Measurements from ENCODE around the gene CYP2W1. TPM values are rescaled to one million over a fixed set of nuclear protein-coding genes. Genes with fewer than 3 reads are reported as not detected.

The CYP2W1 gene
- polyA plus RNA-seq, 1 donor: 598 TPM

DNA sequence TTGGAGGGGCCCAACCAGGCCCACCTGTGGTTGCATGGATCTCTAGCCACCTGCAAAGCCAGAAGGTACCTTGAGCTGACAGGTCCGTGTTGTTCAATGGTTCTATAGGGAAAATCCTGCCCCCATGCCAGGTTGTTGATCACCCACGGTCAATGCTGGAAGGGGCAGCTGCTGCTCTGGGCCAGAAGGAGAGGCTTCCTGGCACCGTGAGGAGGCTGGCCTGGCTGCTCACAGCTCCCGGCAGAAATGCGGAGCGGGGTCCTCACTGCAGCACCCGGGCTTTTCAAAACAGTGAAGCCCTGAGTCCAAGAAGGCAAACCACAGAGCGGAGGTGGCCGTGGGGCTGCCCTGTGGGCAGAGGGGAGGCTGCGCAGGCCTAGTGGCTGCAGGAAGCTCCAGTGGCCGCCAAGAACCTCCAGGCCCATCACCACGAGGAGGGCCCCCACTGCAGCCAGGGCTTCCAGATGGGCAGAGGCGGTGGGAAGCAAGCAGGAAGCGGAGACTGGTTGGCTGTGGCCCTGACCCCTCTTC lies 36.3 kb downstream of the CYP2W1 start:
- Histone ChIP-seq H3K4me3 (ENCODE audit: low read length) (no peak overlapping the region), H3K9me3 (ENCODE audit: control insufficient read depth, low read depth, low read length) (peaks cover 44% of the 10 kb centered on the region), H3K27me3 (ENCODE audit: control insufficient read depth, insufficient read depth, low read length) (no peaks in the 10 kb centered on the region), H3K4me1 (ENCODE audit: control insufficient read depth, insufficient read depth, low read length) (peaks cover 14% of the 10 kb centered on the region), H3K27ac (ENCODE audit: low read length) (no peak overlapping the region), H3K36me3 (ENCODE audit: control insufficient read depth, insufficient read depth, low read length) (peaks cover 23% of the 10 kb centered on the region)
- DNase-seq: no peak
- WGBS (ENCODE audit: insufficient coverage, low lambda C conversion rate): no CpG with 5 or more reads among the region's 14 CpGs

DNA sequence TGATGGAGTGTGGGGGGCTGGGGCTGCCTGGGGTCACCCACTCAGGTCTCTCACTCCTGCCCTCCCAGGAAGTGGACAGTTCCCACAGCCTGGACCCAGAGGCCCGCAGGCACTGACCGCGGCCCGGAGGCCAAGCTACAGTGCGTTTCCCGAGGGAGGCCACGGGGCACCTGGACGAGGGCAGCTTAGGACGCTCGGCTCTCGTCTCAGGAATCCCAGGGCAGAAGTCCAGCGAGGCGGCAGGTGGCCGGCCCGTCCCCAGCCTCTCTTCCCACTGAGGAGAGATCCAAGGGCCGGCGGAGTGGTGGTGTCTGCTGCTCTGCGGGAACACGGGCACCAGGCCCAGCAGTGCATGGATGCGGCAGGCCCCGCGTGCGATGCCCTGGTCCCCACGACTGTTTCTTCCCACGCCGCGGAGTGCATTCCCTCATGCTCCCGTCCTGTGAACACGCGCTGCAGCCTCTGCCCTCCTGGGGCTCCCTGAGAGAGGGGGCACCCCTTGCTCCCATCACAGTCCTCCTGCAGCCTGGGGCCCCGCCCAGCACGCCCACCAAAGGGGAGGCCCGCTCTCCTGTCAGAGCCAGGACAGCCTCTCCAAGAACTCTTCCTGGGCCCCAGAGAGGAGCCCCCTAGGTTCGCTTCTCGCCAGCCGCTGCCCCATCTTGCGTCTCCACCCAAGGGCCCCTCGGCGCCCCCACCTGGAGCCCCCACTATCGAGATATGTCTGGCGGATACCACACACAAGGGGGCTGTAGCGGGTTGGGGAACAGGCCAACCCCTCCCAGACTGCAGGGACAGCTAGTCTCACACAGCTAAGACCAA lies 37.0 kb downstream of the CYP2W1 start:
- no peaks in the 10 kb centered on the region for H3K27me3 ChIP-seq (ENCODE audit: control insufficient read depth, insufficient read depth, low read length)
- no peak overlapping the region for H3K27ac ChIP-seq (ENCODE audit: low read length)
- H3K4me3 ChIP-seq (ENCODE audit: low read length): no peak overlapping the region
- peaks cover 11% of the 10 kb centered on the region for H3K4me1 ChIP-seq (ENCODE audit: control insufficient read depth, insufficient read depth, low read length)
- peaks cover 27% of the 10 kb centered on the region for H3K36me3 ChIP-seq (ENCODE audit: control insufficient read depth, insufficient read depth, low read length)
- WGBS (ENCODE audit: insufficient coverage, low lambda C conversion rate): no CpG with 5 or more reads among the region's 42 CpGs
- H3K9me3 ChIP-seq (ENCODE audit: control insufficient read depth, low read depth, low read length): peaks cover 40% of the 10 kb centered on the region
- no peak for DNase-seq

DNA sequence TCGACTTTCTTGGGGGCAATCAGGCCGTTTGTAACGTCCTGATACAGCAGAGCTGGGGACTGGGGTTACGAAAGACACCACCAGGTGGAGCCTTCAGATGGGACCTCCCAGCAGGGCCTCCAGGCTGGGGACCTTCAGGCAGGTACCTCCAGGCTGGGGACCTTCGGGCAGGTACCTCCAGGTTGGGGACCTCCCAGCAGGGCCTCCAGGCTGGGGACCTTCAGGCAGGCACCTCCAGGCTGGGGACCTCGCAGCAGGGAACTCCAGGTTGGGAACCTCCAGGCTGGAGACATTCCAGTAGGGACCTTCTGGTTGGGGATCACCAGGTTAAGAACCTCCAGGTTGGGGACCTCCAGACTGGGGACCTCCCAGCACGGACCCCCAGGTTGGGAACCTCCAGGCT lies 37.9 kb downstream of the CYP2W1 start:
- H3K9me3 ChIP-seq (ENCODE audit: control insufficient read depth, low read depth, low read length): peaks cover 40% of the 10 kb centered on the region
- WGBS (ENCODE audit: insufficient coverage, low lambda C conversion rate): no CpG with 5 or more reads among the region's 7 CpGs
- no peak overlapping the region for H3K4me3 ChIP-seq (ENCODE audit: low read length)
- H3K27ac ChIP-seq (ENCODE audit: low read length): no peak overlapping the region
- peaks cover 35% of the 10 kb centered on the region for H3K36me3 ChIP-seq (ENCODE audit: control insufficient read depth, insufficient read depth, low read length)
- H3K4me1 ChIP-seq (ENCODE audit: control insufficient read depth, insufficient read depth, low read length): peaks cover 3% of the 10 kb centered on the region
- DNase-seq: no peak
- H3K27me3 ChIP-seq (ENCODE audit: control insufficient read depth, insufficient read depth, low read length): no peaks in the 10 kb centered on the region

DNA sequence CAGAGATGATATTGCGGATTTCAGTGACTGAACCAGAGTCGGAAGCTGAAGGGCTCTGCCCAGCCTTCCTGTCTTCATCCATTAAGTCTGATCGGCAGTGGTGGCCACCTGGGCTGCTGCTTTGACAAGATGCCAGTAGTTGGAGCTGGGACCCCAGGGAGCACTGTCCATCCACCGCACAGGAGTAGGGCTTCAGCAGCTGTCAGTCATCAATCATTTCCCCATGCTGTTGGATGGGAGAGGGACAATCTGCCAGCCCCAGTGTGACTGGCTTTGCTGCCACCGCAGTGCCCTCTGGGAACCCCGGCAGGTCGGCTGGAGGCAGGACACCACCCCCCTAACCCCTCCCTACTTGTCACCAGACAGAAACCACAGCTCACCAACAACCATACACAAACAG lies 38.4 kb downstream of the CYP2W1 start:
- DNase-seq: no peak
- H3K27ac ChIP-seq (ENCODE audit: low read length): no peak overlapping the region
- H3K36me3 ChIP-seq (ENCODE audit: control insufficient read depth, insufficient read depth, low read length): peaks cover 40% of the 10 kb centered on the region
- H3K27me3 ChIP-seq (ENCODE audit: control insufficient read depth, insufficient read depth, low read length): no peaks in the 10 kb centered on the region
- WGBS (ENCODE audit: insufficient coverage, low lambda C conversion rate): no CpG with 5 or more reads among the region's 7 CpGs
- no peak overlapping the region for H3K4me3 ChIP-seq (ENCODE audit: low read length)
- peaks cover 41% of the 10 kb centered on the region for H3K9me3 ChIP-seq (ENCODE audit: control insufficient read depth, low read depth, low read length)
- H3K4me1 ChIP-seq (ENCODE audit: control insufficient read depth, insufficient read depth, low read length): no peaks in the 10 kb centered on the region

DNA sequence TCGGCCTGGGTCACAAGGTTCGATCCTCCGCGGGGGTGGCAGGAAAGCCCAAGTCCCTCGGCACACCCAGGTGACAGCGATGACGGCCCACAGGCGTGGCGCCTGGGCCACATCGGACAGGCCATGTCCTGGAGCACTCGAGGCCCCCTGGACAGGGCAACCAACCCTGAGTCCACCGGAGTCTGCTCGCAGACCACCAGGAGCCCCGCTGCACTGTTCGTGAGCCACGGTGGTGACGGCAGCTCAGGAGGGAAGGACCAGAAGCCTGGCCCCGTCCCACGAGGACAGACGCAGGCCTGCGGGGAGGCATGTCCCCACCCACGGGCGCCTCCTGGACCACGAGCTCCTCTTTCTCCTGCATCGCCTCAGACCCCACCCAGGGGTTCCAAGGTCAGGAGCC lies 39.0 kb downstream of the CYP2W1 start:
- no CpG with 5 or more reads among the region's 25 CpGs for WGBS (ENCODE audit: insufficient coverage, low lambda C conversion rate)
- Histone ChIP-seq H3K27me3 (ENCODE audit: control insufficient read depth, insufficient read depth, low read length) (no peaks in the 10 kb centered on the region), H3K27ac (ENCODE audit: low read length) (no peak overlapping the region), H3K4me1 (ENCODE audit: control insufficient read depth, insufficient read depth, low read length) (no peaks in the 10 kb centered on the region), H3K4me3 (ENCODE audit: low read length) (no peak overlapping the region), H3K9me3 (ENCODE audit: control insufficient read depth, low read depth, low read length) (peaks cover 35% of the 10 kb centered on the region), H3K36me3 (ENCODE audit: control insufficient read depth, insufficient read depth, low read length) (peaks cover 44% of the 10 kb centered on the region)
- DNase-seq: no peak

DNA sequence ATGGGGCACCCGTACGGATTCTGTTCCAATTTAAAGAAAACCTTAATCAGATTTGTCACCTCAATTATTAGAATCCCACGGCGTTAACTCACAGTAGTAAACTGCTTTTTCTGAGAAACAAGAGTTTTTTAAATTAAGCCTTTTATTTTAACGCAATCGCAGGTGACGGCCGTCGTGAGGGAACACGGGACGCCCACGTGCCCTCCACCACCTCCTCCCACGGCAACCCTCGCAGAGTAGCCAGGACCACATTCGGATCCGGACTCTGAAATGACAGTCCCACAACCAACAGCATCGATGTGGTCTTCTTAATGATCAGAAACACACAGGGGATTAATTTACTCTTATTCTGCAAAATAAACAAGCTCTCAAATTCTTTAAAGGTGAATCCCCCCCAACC lies 39.4 kb downstream of the CYP2W1 start:
- H3K36me3 ChIP-seq (ENCODE audit: control insufficient read depth, insufficient read depth, low read length): peaks cover 44% of the 10 kb centered on the region
- H3K4me1 ChIP-seq (ENCODE audit: control insufficient read depth, insufficient read depth, low read length): no peaks in the 10 kb centered on the region
- no peak overlapping the region for H3K4me3 ChIP-seq (ENCODE audit: low read length)
- no peak for DNase-seq
- no peaks in the 10 kb centered on the region for H3K27me3 ChIP-seq (ENCODE audit: control insufficient read depth, insufficient read depth, low read length)
- no peak overlapping the region for H3K27ac ChIP-seq (ENCODE audit: low read length)
- peaks cover 35% of the 10 kb centered on the region for H3K9me3 ChIP-seq (ENCODE audit: control insufficient read depth, low read depth, low read length)
- WGBS (ENCODE audit: insufficient coverage, low lambda C conversion rate): 93% methylated on average over 3 of the region's 17 CpGs

DNA sequence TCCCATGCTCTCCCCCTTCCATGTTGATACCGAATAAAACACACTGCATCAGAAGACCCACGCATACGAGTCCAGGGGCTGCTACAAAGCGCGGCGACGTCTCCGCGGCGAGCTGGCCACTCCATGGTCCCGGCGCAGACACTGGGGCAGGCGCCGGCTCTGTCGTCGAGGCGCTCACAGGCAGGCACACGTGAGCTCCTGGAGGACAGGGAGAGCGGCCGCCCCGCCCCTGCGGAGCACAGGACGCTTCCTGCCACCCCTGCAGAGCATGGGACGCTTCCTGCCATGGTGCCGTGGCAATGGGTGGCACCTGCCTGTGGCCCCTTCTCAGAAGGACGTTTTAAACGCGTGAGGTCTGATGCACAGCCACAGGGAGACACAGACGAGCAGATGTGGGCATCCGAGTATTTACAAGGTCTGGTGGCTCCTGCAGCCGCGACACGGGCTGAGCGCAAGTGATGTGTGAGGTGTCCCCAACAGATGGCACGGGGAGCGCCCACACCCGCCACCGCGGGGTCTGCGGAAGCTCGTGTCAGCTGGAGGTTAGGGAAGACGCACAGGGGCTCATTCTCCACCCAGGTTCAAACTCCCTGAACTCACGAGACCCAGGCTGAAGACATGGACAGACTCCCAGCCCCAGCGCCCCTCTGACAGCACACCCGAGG lies 40.0 kb downstream of the CYP2W1 start:
- Histone ChIP-seq H3K36me3 (ENCODE audit: control insufficient read depth, insufficient read depth, low read length) (peaks cover 44% of the 10 kb centered on the region), H3K27me3 (ENCODE audit: control insufficient read depth, insufficient read depth, low read length) (no peaks in the 10 kb centered on the region), H3K9me3 (ENCODE audit: control insufficient read depth, low read depth, low read length) (peaks cover 35% of the 10 kb centered on the region), H3K27ac (ENCODE audit: low read length) (no peak overlapping the region), H3K4me1 (ENCODE audit: control insufficient read depth, insufficient read depth, low read length) (no peaks in the 10 kb centered on the region), H3K4me3 (ENCODE audit: low read length) (no peak overlapping the region)
- 100% methylated on average over 2 of the region's 45 CpGs for WGBS (ENCODE audit: insufficient coverage, low lambda C conversion rate)
- DNase-seq: no peak

DNA sequence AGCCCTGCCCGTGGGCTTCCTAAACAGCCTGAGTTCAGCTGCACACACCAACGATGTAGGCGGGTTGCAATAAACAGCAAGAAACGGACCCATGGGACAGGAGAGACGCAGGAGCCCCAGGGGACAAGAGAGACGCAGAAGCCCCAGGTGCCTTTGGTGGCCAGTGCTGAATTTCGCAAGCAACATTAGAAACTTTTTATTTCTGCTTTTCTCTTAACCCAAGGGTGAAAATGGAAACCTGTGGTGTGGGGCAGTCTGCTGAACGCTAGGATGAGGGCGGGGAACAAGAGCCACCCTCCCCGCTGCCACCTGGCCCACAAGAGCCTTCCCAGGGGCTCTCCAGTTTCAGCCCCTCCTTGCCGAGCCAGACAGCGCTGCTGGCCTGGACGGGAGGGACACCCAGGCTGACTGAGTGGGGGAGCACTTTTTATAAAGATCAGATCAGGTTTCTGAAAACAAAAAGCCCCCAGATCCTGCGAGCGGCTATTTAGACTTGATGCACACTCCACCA lies 41.4 kb downstream of the CYP2W1 start:
- DNase-seq: no peak
- no peak overlapping the region for H3K4me3 ChIP-seq (ENCODE audit: low read length)
- H3K9me3 ChIP-seq (ENCODE audit: control insufficient read depth, low read depth, low read length): peaks cover 36% of the 10 kb centered on the region
- H3K27me3 ChIP-seq (ENCODE audit: control insufficient read depth, insufficient read depth, low read length): no peaks in the 10 kb centered on the region
- WGBS (ENCODE audit: insufficient coverage, low lambda C conversion rate): no CpG with 5 or more reads among the region's 15 CpGs
- H3K36me3 ChIP-seq (ENCODE audit: control insufficient read depth, insufficient read depth, low read length): peaks cover 44% of the 10 kb centered on the region
- no peak overlapping the region for H3K27ac ChIP-seq (ENCODE audit: low read length)
- H3K4me1 ChIP-seq (ENCODE audit: control insufficient read depth, insufficient read depth, low read length): peaks cover 9% of the 10 kb centered on the region

DNA sequence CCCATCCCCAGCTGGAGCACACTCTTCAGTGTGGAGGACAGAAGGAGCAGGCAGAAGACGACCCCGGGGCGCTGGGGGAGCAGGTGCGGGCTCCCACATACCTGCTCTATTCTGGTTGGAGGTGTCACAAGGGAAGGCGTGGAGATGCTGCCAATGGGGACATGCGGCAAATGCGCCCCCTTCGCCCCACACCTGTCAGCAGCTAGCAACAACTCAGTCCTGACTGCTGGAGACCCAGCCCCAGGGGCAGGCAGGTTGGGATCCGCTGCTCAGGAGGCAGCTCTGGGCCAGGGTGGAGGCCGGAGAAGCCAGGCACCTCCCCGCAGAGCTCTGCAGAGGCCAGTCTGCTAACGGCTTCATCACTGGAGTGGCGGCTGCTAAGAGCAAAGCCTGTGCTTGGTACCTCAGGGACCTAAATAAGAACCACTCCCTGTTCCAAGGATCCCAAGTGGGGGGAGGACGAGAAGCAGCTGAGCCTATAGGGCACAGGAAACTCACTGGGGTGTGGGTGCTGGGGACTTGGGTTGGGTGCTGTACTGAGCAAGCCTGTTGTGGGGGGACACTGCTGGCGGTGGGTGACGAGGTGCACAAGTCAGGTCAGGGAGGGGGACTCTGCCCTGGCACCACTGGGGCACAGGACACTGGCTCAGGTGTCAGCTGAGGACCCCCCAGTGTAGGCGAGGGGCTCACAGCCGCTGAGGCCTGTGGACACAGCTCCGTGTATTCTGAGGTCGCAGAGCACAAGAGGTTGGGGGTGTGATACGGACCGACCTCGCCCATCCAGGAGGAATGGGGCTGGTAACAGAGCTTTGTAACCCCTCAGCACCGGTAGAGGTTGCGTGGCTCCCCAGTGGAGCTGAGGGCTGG lies 42.1 kb downstream of the CYP2W1 start:
- no peak overlapping the region for H3K4me3 ChIP-seq (ENCODE audit: low read length)
- peaks cover 40% of the 10 kb centered on the region for H3K36me3 ChIP-seq (ENCODE audit: control insufficient read depth, insufficient read depth, low read length)
- H3K4me1 ChIP-seq (ENCODE audit: control insufficient read depth, insufficient read depth, low read length): peaks cover 12% of the 10 kb centered on the region
- peaks cover 32% of the 10 kb centered on the region for H3K9me3 ChIP-seq (ENCODE audit: control insufficient read depth, low read depth, low read length)
- H3K27me3 ChIP-seq (ENCODE audit: control insufficient read depth, insufficient read depth, low read length): no peaks in the 10 kb centered on the region
- no peak for DNase-seq
- H3K27ac ChIP-seq (ENCODE audit: low read length): no peak overlapping the region
- no CpG with 5 or more reads among the region's 25 CpGs for WGBS (ENCODE audit: insufficient coverage, low lambda C conversion rate)

Measured in large intestine (tissue), 3 donors.